Measurements from ENCODE around the gene TMEM51.

GRCh38 chr1:15233689-15234088 is 80.1 kb downstream of the TMEM51 start:
- no peak for TF ChIP-seq CTCF (conservative IDR thresholded peaks at IDR 0.05 in 1 of 2, IDR thresholded peaks at IDR 0.05 in 1 of 2; ENCODE audit: extremely low read depth in 1 of 2, insufficient read depth in 1 of 2, low read depth in 1 of 2, low read length in 2 of 2)
- TF ChIP-seq EZH2 (IDR thresholded peaks at IDR 0.05; ENCODE audit: borderline replicate concordance, low read length), result no peak

Measured in mammary epithelial cell (primary cell).